ENCODE results near the gene TMEM50A. TPM values are rescaled to one million over a fixed set of nuclear protein-coding genes. Genes with fewer than 3 reads are reported as not detected.
"Not testable (repeated sequence)": the region's sequence is repeated elsewhere in the genome, so short reads cannot be mapped to it uniquely, and the experiment has no call there.

The TMEM50A gene
- total RNA-seq, 1 experiment from 2014 or later = 75.3 TPM

DNA sequence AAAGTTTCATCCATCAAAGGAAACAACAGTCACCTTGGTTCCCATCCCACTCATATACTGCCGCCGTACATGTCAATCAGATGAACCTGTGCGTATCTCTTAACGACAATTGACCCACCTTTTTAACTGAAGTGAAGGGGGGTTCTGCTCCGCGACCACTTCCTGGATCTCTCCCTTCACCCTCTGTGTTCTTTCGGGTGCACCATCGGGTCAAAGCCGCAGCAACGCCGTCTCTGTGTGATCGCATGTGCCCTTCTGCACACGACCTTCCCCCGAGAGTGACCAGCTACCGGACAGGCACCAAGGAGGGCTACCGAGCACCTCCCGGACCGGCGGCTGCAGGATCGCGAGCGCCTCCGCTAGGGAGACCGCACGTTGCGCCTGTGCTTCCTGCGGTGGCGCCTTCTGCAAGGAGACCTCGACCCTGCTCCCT, 1.2 kb upstream of the TMEM50A start:
- DNase-seq (ENCODE audit: low spot score) = not testable (repeated sequence)

DNA sequence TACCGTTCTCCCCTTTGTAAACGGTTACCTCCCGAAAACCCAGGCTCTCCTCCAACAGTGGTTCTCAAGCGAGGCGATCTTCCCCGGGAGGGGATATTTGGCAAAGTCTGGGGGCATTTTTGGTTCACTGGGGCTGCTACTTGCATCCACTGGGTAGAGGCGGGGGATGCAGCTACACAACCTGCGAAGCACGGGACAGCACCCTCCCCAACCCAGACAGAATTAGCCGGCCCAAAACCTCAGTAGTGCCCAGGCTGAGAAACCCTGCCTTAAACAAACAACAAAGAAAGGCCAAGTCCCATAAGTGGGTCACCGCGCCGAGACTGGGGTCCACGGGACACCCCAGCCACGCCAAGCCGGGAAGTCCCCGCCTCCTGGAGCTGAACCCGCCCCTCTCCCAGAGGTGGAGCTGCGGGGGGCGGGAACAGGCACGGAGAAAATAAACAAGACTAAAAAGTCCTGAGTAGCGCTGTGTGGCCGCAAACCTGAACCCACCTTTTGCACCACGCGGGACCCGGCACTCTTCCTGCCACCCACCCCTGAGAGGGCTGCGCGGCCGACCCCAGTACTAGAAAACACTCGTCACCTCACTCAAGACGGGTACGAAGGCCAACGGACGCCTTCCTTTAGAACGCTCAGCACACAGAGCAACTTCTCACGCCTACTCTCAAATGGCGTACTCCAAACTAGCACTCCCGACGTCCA, 499 bp upstream of the TMEM50A start:
- not testable (repeated sequence) for DNase-seq (ENCODE audit: low spot score)

DNA sequence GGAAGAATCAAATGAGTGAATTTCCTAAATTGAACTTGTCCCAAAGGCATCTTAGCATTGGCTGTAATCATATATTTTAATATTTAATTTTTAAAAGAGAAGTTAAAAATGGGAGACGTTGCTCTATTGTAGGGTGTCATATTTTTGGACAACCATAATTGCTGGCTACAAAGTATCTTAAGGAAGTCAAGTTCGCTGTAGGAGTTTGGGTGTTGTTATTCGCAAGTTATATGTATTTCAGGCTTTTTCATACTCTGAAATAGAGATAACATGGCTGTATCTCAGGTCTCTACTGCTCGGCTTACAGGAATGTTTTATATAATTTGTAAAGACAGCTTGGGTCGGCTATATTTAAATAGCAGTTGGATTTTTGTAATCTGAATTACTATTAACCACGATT, 852 bp downstream of the TMEM50A start:
- DNase-seq (ENCODE audit: low spot score) = no peak

DNA sequence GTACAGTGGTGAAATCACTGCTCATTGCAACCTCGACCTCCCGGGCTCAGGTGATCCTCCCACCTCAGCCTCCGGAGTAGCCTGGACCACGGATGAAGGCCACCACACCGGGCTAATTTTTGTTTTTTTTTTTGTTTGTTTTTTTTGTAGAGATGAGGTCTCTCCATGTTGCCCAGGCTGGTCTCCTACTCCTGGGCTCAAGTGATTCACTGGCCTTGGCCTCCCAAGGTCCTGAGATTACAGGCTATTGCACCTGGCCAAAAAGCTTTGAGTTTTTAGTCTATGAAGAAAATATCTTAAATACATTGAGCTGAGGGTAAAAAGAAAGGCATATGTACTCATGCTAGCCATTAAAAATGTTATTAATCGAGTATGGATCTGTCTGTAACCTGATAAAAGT, 3.6 kb downstream of the TMEM50A start:
- DNase-seq (ENCODE audit: low spot score) = no peak

DNA sequence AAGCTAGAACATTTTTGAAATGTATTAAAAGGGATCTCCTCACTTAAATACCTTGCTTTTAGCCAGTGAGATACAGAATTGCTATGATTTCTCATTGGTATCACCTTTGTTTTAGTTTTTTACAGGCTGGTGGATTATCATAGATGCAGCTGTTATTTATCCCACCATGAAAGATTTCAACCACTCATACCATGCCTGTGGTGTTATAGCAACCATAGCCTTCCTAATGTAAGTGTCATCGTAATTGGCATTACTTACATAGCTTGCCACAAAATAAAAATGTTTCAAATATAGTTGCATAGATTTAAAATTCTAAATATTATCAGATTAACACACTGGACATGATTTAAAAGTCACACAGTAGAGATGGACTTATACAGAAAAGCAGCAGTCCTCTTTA, 4.7 kb downstream of the TMEM50A start:
- DNase-seq (ENCODE audit: low spot score) = no peak

DNA sequence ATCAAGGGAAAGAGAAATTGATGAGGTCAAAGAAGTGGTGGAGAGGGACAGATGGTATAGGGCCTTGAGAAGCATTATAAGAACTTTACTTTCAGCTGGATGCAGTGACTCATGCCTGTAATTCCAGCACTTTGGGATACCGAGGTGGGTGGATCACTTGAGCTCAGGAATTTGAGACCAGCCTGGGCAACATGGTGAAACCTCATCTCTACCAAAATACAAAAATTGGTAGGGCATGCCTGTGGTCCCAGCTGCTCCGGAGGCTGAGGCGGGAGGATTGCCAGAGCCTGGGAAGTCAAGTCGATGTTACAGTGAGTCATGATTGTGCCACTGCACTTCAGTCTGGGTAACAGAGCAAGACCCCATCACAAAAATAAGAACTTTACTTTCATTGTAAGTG, 5.7 kb downstream of the TMEM50A start:
- DNase-seq (ENCODE audit: low spot score) = no peak

DNA sequence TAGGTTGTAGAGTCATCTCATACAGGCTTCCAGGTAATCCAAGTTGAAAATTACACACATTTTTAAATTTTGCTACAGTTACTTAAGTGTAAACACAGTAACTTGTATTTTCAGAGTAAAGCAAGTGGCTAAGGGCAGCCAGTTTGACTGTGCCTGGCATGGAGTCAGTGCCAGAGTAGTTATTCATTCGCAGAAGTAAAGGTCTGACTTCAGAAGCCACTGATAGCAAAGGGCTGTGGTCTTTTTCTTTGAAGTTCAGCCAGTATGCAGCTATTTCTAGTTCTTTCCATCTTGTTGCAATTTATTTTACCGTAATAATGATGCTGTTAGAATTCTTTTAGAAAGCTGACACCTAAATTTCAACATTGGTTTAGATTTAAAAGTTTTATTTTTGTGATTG, 9.4 kb downstream of the TMEM50A start:
- DNase-seq (ENCODE audit: low spot score) = no peak

DNA sequence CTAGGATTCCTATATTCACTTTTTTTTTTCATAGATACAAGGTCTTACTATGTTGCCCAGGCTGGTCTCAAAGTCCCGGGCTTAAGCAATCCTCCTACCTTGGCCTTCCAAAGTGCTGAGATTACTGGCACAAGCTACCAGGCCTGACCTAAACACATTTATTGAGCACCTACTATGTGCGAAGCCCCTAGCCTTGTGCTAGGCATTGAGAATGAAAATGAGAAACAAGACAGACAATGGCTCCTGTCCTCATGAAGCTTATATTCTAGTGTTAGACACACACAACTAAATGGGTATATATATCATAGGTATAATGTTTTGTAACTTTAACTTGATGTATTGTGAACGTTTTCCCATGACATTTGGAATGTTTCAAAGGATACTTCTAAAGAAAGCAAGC, 11.5 kb downstream of the TMEM50A start:
- no peak for DNase-seq (ENCODE audit: low spot score)

DNA sequence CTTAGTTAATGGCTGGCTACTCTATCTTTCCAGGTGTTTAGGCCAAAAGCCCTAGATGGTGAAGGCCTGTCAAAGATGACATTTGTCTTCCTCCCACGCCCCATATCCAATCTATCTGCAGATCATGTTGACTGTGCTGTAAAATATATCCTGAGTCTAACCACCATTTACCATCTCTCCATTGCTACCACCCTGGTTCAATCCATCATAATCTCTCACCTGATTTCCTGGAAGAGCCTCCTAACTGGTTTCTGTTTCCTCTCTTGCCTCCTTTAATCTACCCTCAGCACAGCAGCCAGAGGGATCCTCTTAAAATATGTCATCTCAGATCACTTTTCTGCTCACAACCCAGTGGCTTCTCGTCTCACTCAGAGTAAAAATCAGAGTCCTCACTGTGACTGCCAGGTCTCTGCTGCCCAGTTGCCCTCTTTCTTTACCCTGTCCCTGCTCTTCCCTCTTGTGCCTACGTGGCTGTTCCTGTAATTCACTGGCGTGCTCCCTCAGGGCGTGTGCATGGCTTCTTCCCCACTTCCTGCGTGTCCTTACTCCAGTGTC, 17.8 kb downstream of the TMEM50A start:
- no peak for DNase-seq (ENCODE audit: low spot score)

DNA sequence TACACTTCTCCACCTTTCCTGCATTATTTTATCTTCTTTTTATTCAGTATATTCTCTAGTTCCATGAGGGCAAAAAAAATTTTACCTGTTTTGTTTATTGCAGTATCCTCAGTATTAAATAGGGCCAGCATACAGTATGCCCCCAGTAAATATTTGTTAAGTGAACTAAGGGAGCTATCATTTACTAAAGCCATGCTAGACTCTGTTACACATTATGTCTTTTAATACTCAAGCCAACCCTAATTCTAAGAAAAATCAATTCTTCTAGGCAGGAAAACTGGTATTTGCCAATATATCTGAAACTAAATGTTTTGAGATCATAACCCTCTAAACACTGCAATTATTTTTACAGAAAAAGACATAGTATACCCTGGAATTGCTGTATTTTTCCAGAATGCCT, 18.3 kb downstream of the TMEM50A start:
- no peak for DNase-seq (ENCODE audit: low spot score)

DNA sequence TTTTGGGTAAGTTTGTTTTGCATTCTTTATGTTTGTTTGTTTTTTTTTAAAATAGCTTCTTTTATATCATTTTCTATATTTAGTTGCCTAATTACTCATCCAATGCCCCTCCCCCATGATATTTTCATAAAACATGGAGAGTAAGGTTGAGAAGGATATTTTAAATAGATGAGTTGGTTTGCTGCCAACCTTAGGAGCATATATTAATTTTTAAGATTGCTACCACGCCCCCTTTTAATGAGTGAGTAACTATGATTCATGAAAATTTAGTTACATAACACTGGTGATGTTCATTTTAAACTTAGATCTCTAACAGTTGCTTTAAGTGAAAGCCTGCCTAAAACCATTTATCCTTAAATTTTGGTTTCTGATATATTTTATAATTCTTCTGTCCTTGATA, 18.7 kb downstream of the TMEM50A start:
- no peak for DNase-seq (ENCODE audit: low spot score)

DNA sequence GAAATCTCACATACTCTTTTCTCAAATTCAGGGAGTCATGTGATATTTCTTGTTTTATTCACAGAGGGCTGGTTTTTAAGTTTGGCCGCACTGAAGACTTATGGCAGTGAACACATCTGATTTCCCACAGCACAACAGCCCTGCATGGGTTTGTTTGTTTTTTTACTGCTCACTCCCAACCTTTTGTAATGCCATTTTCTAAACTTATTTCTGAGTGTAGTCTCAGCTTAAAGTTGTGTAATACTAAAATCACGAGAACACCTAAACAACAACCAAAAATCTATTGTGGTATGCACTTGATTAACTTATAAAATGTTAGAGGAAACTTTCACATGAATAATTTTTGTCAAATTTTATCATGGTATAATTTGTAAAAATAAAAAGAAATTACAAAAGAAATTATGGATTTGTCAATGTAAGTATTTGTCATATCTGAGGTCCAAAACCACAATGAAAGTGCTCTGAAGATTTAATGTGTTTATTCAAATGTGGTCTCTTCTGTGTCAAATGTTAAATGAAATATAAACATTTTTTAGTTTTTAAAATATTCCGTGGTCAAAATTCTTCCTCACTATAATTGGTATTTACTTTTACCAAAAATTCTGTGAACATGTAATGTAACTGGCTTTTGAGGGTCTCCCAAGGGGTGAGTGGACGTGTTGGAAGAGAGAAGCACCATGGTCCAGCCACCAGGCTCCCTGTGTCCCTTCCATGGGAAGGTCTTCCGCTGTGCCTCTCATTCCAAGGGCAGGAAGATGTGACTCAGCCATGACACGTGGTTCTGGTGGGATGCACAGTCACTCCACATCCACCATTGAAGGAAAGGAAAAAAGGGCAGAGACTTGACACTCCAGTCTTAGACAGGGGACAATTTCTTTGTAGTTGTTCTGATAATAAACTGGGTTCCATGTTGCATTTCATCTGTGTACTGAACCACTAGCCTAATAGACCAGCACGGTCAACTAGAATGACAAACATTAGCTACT, 22.8 kb downstream of the TMEM50A start:
- no peak for DNase-seq (ENCODE audit: low spot score)

DNA sequence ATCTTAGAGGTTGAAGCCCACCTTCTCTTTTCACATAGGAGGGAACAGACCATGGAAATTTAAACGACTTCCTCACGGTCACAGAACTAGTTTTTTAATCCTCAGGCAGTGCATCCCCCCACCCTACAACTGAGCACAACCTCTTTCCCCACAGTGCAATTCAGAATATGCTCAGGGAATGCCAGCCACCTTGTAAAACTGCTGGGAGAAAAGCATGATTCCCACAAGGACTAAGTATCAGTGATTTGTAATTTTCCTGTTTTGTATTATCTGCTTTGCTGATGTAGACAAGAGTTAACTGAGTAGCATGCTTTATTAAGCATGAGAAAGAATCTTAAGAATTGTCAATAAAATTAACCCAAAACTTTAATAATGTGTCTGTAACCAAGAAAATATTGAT, 23.8 kb downstream of the TMEM50A start:
- DNase-seq (ENCODE audit: low spot score) = no peak

DNA sequence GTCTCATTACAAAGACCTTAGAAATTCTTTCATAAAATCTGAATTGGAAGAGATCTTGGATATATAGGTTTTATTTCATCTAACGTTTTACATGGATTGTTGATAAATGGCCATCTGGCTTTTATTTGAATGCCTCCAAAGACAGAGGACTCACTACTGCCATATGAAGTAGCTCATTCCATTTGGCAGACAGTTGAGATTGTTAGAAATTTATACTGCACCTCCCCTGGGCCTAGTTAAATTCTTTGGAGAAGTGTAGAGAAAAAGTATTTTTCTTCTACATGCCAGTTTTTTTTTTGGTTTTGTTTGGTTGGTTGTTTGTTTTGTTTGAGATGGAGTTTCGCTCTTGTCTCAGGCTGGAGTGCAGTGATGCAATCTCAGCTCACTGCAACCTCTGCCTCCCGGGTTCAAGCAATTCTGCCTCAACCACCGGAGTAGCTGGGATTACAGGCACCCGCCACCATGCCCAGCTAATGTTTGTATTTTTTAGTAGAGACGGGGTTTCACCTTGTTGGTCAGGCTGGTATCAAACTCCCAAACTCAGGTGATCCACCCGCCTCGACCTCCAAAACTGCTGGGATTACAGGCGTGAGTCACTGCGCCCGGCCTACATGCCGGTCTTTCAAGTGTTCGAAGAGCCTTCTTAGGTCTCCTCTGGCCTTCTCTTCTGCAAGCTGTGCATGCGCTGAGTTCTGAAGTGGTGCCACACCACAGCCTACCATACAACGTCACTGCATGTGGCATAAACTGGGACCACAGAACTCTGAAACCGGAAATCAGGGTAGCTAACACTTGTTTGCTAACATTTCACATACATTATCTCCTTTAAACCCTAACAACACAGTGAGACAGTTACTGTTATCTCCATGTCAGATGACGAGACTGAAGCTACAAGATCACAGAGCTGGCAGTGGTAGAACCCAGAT, 24.8 kb downstream of the TMEM50A start:
- not testable (repeated sequence) for DNase-seq (ENCODE audit: low spot score)

DNA sequence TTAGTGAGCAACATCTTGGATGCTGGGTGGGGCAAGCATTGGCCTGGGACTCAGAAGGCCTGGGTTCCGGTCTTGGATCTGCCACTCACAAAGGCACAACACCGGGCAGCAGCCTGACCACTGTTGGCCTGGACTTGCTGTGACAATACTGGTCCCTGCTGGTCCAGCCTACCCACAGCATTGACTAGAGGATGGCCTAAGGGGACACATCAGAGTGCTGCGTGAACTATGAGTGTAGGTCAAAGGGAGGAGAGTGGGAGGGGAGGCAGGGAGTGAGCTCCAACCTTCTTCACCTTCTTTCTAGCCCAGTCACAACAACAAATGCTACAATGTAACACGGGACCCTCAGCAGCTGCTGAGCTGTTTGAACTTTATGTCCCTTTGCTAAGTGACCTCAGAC, 31.1 kb downstream of the TMEM50A start:
- no peak for DNase-seq (ENCODE audit: low spot score)

DNA sequence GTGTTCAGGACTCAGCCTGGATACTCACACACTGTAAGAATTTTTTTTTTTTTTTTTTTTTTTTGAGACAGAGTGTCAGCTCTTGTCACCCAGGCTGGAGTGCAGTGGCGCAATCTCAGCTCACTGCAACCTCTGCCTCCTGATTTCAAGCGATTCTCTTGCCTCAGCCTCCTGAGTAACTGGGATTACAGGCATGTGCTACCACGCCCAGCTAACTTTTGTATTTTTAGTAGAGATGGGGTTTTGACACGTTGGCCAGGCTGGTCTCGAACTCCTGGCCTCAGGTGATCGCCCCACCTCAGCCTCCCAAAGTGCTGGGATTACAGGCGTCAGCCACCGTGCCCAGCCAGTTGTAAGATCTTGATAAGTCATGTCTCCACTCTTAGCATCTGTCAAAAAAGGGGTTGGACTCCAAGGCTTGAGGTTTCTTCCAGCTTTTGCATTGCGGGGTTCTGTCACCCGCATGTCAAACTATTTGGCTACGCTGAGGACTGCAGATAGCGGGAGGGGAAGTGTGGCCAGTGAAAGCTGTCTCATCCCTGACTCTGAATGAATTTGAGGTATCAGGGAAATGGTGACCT, 31.6 kb downstream of the TMEM50A start:
- not testable (repeated sequence) for DNase-seq (ENCODE audit: low spot score)

DNA sequence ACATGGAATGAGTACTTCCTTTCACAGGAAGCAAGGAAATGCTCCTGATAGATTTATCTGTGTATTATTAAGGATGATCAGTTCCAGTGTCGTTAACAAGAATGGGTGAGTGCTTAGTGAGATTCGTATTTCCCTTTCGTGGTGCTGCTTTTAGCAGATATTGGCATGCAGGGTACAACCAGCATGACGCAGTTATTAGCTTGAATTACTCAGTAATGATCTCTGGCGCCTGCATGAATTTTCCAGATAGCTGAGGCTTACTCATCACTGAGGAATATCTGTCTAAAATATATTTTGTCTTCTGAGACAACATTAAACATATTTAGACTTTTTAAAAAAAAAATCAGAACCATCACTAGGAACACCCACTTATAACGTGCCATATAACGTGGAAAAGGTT, 33.6 kb downstream of the TMEM50A start:
- not testable (repeated sequence) for DNase-seq (ENCODE audit: low spot score)

DNA sequence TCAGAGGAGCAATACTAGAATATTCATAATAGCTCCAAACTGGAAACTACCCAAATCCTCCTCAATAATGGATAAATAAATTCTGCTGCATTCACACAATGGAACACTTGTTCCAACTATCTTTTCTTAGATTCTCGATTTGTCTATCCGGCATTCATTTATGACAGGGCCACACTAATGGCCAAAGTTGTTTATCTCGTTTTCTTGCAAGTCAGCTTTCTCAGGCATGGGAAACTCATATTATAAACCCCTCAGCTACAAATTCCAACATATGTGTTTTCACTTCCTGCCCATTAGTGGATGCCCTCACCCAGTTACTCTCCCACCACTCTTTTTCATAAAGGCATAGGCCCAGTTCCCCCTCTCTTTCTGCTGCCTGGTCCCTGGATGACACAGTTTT, 40.2 kb downstream of the TMEM50A start:
- DNase-seq (ENCODE audit: low spot score) = not testable (repeated sequence)

DNA sequence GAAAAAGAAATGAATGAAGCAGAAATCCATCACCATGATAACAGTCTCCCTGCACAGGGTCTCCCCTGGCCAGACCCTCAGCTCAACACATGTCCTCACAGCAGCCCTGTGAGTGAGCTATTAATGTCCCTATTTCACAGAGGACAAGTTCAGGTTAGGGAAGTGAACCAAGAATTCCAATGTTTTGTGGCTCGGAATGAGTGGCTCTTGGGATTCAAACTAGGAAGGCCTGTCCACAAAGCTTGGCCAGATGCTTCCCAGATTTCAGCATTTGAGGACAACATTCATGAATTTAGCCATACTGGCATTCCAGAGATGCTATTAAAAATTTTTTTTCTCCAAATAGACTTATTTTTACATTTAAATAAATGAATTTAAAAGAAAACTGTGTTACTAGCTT, 44.4 kb downstream of the TMEM50A start:
- not testable (repeated sequence) for DNase-seq (ENCODE audit: low spot score)

DNA sequence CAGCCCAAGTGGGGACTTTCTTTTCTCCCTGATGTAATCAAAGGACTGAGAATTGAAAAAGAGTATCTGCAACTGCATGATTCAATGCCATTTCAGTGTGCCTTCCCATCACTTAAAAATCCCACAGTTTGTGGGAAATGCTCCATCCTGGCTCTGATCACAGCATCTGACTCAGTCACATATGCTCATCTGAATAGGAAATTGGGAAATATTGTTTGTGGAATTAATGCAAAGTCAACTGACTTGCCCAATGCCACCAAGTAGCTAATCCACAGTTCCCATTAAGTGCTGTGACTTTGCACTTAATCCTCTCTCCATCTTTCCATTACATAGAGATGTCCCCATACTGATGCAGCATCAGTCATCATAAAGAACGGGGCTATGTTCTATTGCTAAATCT, 45.0 kb downstream of the TMEM50A start:
- DNase-seq (ENCODE audit: low spot score) = not testable (repeated sequence)

DNA sequence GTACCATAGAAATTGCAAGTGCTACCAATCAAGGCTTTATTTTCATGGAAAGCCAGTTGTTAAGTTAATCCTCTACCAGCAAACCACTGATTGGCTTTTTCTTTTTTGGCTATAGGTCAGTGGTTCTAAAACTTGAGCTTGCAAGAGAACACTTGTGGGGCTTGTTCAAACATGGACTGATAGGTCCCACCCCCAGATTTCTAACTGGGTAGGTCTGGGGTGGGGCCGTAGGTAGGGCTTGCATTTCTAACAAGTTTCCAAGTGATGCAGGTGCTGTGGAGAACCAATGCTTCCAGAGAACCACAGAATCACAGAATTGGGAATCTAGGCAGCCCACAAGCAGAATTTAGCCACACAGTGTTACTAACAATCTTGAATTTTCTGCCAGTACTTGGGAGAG, 45.7 kb downstream of the TMEM50A start:
- DNase-seq (ENCODE audit: low spot score) = not testable (repeated sequence)
